Measurements from ENCODE around the gene MASP1. TPM values are rescaled to one million over a fixed set of nuclear protein-coding genes. Genes with fewer than 3 reads are reported as not detected.
A peak's percentile ranks its signal among the peaks of the same experiment; 100 is the strongest.

MASP1 gene
- total RNA-seq, 2 donors from 2014 or later = not detected

DNA sequence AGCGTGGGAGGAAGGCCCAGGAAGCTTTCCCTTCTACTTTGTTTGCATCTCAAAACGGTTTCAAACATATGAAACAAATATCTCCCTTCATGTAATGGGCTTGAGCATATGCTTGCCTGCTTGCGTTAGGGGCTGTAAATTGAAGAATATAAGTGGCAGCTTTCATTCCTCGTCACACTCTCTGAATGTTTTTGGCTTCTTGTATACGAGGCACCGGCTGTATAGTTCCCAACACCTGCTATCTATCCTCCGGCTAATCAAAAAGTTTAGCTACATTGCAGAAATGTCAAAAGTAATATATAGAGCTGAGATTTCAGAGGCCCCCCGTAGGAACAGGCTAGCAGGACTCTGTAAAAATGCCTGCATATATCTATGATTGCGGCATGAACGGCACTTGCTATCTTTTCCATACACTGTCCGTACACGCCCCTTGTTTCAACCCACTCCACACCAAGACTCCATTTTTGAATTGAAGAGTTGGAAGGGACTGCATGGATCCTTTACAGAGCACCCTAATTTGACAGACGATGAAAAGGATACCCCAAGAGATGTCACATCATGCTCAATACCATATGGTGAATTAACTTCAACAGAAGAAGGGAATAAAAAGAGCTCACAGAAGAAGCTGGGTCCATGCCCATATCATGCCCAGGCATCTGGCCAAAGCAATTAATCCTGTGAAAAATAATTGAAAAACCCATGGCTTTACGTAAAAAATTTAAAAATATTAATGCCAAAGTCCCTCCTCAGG is 2.5 kb downstream of the MASP1 start:
- no peak for DNase-seq (ENCODE audit: low spot score)
- Mint-ChIP-seq H3K36me3 (no peaks in the 10 kb centered on the region), H3K4me3 (no peak overlapping the region), H3K4me1 (ENCODE audit: low read depth in 2 of 2) (peaks cover 0 to 3% of the 10 kb centered on the region in 2 donors), H3K9me3 (no peaks in the 10 kb centered on the region), H3K27me3 (peaks cover 45 to 73% of the 10 kb centered on the region in 2 donors), H3K27ac (no peak overlapping the region)
- no peak for ATAC-seq

DNA sequence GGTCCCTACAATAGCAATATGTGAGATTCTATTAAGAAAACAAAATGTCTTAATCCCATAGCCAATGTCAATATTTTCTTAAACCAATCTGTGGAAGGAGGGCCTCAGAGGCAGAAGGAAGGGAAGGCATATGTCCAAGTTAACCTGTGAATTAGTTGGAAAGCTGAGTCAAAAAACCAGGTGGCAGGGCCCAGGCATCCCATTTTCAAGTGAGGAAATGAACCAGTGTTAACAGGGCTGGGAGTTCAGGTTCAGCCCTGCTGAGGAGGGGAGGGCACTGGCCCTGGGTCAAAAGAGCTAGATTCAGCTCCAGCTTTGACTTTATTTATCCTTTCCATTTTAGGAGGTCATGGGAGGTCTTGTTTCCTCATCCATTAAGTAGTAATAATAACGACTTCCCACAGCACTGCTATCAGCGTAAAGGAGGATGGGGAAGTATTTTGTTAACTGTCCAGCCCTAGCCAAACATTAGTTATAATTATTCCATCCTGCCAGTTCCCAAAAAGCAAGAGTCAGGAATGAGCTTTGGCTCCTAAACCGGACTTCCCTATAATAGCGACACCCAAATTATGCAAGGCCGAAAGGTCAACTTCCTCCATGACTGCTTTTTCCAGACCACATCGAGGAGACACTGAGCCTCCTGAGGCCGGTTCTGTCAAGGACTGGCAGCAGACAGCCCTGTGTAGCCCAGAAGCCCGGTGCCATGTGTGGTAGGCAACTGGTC is 3.2 kb downstream of the MASP1 start:
- Mint-ChIP-seq H3K4me1 (ENCODE audit: low read depth in 2 of 2) (peaks cover 0 to 3% of the 10 kb centered on the region in 2 donors), H3K9me3 (no peaks in the 10 kb centered on the region)
- ATAC-seq = no peak

DNA sequence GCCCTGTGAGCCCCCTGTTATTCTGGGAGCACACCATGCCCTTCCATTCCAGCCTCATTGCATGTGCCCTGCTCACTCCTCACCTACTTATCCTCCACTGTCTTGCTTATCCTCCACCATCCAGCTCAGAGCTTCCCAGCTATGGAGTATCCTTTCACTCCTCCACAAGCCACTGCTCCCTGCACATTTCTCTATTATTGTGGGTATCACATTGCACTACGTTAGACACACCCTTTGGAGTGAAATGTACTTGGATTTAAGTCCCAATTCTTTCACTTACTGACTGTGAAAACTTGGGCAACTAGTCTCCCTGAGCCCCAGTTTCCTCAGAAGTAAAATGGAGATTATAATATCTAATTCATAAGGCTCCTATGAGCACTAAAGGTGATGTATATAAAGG is 4.3 kb downstream of the MASP1 start:
- Mint-ChIP-seq H3K27me3 (peaks cover 35 to 65% of the 10 kb centered on the region in 2 donors), H3K27ac (no peak overlapping the region), H3K4me1 (ENCODE audit: low read depth in 2 of 2) (peaks cover 0 to 3% of the 10 kb centered on the region in 2 donors), H3K36me3 (no peaks in the 10 kb centered on the region), H3K9me3 (no peaks in the 10 kb centered on the region), H3K4me3 (no peak overlapping the region)
- DNase-seq (ENCODE audit: low spot score) = no peak
- ATAC-seq = no peak

More for the DNA sequence above, 3.2 kb downstream of the MASP1 start:
- Mint-ChIP-seq H3K27me3 (peaks cover 40 to 70% of the 10 kb centered on the region in 2 donors), H3K4me3 (no peak overlapping the region), H3K36me3 (no peaks in the 10 kb centered on the region), H3K27ac (no peak overlapping the region)
- DNase-seq (ENCODE audit: low spot score) = no peak

DNA sequence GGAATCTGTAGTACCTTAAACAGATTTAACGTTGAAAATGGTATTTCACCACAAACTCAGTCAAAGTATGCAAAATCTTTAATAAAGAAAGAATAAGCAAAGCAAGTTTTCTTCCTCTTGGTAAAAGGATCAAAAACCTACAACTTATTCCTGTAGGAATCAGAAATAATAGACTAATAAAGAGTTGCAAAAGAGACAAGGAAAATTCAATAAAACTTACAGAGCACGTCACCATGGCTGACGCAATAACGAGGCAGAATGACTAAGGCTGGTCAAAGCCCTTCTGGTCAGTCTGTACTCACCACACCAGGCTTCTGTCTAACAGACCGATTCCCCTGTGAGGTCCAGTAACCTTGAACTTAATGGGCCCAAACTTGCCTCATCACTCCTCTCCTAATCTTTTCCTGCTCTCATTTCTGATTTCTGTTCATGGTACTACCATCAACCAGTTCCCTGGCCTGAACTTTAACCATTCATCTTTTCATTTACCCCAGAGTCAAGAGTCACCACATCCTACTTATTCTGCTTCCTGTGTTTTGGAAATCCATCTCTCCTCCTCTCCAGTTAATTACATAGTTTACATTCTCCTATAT is 5.0 kb downstream of the MASP1 start:
- no peak overlapping the region for H3K27ac Mint-ChIP-seq
- no peaks in the 10 kb centered on the region for H3K4me1 Mint-ChIP-seq (ENCODE audit: low read depth in 2 of 2)
- no peaks in the 10 kb centered on the region for H3K9me3 Mint-ChIP-seq
- DNase-seq (ENCODE audit: low spot score) = no peak
- no peak overlapping the region for H3K4me3 Mint-ChIP-seq
- peaks cover 29 to 58% of the 10 kb centered on the region in 2 donors for H3K27me3 Mint-ChIP-seq
- ATAC-seq = no peak
- H3K36me3 Mint-ChIP-seq = no peaks in the 10 kb centered on the region

DNA sequence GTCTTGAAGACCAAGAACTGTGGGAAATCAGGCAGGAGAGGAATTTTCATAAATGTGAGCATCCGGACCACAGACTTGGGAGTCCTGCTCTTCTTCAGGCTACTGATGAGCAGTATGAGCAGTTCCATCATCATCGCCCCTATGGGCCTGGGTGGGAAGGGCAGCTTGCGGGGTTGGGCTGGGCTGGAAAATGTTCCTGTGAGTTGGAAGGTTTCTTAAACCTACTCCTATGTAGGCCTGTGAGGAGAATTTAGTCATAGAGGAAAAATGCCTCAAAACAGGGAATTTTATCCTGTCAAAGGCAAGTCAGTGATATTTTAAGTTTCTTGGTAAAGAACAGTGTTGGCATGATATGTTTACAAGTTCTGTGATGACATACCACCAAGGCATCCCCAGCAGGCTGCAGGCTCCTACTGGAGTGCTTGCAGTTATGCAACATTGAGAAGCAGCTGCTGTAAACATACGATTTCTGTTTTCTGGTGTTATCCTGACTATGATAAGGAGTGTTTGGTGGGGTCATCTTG is 10.3 kb downstream of the MASP1 start:
- Mint-ChIP-seq H3K27ac (no peak overlapping the region), H3K4me1 (ENCODE audit: low read depth in 2 of 2) (no peaks in the 10 kb centered on the region)

DNA sequence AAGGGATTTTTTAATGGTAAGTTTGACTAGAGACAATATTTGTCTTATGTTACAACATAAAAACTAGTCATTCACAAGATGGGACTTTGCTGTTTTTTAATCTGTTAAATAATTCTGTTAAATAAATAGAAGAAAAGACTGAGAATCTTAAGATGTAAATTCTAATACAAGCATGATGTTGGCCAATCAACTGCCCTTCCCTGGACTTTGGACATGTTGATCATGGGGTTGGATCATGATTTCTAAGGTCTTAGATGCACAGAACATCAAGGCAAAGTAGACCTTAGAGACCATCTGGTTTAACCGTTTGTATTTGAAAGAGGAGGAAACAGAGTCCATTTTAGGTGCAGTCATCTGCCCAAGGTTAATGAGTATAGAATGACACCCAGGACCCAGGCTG is 10.9 kb downstream of the MASP1 start:
- H3K4me3 Mint-ChIP-seq = no peak overlapping the region

More for the DNA sequence above, 10.3 kb downstream of the MASP1 start:
- Mint-ChIP-seq H3K27me3 (peaks cover 19 to 45% of the 10 kb centered on the region in 2 donors), H3K9me3 (no peaks in the 10 kb centered on the region), H3K36me3 (no peaks in the 10 kb centered on the region), H3K4me3 (no peak overlapping the region)
- DNase-seq (ENCODE audit: low spot score) (no peak), ATAC-seq (no peak)

DNA sequence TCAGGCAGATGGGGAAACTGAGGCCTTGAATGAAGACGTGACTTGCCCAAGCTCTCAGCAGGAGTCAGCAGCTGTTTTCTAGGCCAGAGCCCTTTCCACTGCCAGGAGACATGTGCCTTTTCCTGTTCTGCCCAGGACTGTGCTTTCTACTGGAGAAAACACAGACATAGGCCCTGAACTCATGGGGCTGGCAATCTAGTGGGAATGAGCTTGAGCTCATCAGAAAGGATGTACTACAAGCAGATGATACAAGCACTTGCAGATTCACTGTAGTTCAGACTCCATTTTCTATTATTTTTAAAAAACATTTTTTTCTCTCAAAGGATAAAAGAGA is 14.4 kb downstream of the MASP1 start:
- Mint-ChIP-seq H3K36me3 (no peaks in the 10 kb centered on the region), H3K4me3 (no peak overlapping the region), H3K27me3 (peaks cover 15 to 30% of the 10 kb centered on the region in 2 donors), H3K9me3 (no peaks in the 10 kb centered on the region), H3K4me1 (ENCODE audit: low read depth in 2 of 2) (no peaks in the 10 kb centered on the region), H3K27ac (no peak overlapping the region)
- peak in 1 of 2 donors; percentile 5 for ATAC-seq
- no peak for DNase-seq (ENCODE audit: low spot score)

More for the DNA sequence above, 10.9 kb downstream of the MASP1 start:
- H3K27ac Mint-ChIP-seq = no peak overlapping the region
- no peak for DNase-seq (ENCODE audit: low spot score)
- H3K9me3 Mint-ChIP-seq = no peaks in the 10 kb centered on the region
- no peak for ATAC-seq
- H3K36me3 Mint-ChIP-seq = no peaks in the 10 kb centered on the region
- peaks cover 18 to 45% of the 10 kb centered on the region in 2 donors for H3K27me3 Mint-ChIP-seq
- no peaks in the 10 kb centered on the region for H3K4me1 Mint-ChIP-seq (ENCODE audit: low read depth in 2 of 2)

DNA sequence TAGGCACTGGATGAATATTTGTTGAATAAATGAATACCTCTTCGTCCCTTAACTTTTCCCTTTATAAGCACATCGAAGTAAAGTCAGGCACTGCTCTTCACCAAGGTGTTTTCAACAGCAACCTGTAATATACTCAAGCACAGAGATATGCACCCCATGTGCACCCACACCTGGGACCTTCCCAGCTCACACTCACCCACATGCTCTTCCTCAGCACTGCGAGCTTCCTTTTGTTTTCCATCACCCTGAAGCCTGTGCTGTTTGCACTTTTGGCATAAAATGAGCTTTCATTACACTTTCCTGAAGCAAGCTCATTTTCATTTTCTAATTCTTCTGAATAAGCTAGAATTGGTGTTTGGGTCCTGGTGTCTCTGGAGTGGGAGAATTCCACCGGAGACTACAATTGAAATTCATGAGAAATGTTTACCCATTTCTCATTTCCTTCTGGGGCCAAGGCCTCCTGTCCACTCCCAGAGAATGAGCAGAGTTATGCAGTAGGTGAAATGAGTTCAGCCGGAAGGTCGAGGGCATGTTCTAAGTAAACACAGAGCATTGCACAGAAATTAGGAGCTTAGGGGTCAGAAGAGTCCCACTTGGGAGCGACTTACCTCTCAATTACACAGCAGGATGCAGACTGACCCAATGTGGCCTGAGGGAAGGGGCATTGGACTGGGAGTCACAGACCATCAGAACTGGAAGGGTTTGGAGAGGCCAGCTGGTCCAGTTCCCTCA is 15.0 kb downstream of the MASP1 start:
- peak in 1 of 2 donors; percentile 8 for ATAC-seq
- no peak for DNase-seq (ENCODE audit: low spot score)
- H3K27me3 Mint-ChIP-seq = peaks cover 18 to 35% of the 10 kb centered on the region in 2 donors

DNA sequence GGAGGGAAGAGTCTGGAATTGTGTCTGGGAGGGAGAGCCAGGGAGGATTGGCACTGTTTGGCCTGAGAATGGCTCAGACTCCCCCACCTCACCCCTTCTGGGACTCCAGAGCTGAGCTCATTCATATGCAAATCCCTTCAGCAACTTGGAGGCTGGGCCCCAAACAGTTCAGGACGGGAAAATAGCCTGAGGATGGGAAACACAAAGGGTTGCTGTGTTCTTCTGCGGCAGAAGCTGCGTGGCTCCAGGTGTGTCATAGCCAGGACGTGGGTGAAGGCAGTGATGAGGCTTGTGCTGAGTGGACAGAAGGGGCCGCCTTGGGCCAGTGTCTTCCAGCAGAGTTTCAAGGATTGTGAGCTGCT is 16.6 kb downstream of the MASP1 start:
- ATAC-seq (no peak), DNase-seq (ENCODE audit: low spot score) (no peak)
- Mint-ChIP-seq H3K4me1 (ENCODE audit: low read depth in 2 of 2) (no peaks in the 10 kb centered on the region), H3K9me3 (no peaks in the 10 kb centered on the region), H3K36me3 (no peaks in the 10 kb centered on the region), H3K27me3 (peaks cover 21 to 40% of the 10 kb centered on the region in 2 donors), H3K27ac (no peak overlapping the region), H3K4me3 (no peak overlapping the region)

More for the DNA sequence above, 15.0 kb downstream of the MASP1 start:
- Mint-ChIP-seq H3K4me1 (ENCODE audit: low read depth in 2 of 2) (no peaks in the 10 kb centered on the region), H3K36me3 (no peaks in the 10 kb centered on the region), H3K27ac (no peak overlapping the region), H3K4me3 (no peak overlapping the region), H3K9me3 (no peaks in the 10 kb centered on the region)

DNA sequence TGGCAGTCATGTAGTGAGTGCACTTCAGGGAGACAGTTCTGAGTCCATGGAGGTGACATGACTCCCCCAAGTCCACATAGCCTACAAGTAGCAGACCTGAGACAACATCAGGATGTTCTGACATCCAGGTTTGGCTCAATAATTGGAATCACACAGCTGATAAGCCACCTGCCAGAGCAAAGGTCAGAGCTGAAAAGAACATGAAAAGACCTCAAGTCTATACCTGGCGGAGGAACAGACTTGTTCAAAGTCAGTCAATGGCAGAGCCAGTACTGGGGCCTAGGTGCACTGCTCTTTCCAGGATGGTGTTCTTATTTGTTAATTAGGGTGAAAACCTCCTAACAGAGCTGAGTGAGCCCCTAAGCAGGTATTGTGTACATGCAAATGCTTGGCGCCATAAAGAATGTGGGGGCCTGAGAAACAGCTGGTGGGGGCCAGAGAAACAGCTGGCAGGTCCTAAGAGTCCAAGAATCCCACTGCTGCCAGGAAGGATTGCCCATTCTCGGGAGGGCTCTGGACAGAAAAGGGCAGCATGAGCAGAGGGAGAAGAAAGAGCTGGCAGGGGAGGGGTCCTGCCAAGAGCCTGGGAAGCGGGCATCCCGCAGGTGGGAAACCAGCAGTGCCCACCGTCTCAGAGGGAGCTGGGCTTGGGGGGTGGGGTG is 17.1 kb downstream of the MASP1 start:
- Mint-ChIP-seq H3K27me3 (peaks cover 21 to 35% of the 10 kb centered on the region in 2 donors), H3K36me3 (no peaks in the 10 kb centered on the region), H3K9me3 (no peaks in the 10 kb centered on the region), H3K27ac (no peak overlapping the region), H3K4me3 (no peak overlapping the region), H3K4me1 (ENCODE audit: low read depth in 2 of 2) (no peaks in the 10 kb centered on the region)
- DNase-seq (ENCODE audit: low spot score) = no peak
- no peak for ATAC-seq

DNA sequence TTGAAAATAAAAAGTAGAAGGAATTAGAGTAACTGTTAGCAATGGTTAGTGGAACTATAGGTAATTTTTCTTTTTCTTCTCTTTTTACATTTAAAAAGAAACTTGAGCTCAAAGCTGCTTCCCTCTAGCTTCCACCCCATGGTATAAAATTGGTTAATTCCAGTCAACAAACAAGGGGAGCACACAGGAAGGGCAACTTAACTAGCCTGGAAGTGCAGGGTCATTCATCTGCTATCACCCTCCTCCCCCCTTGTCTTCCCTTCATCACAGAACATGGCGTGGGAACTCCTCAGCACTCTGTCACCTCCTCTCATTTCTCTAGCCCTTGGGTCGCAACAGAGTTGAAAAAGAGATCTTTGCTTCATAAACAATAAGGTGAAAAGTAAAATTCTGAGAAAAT is 20.0 kb downstream of the MASP1 start:
- H3K4me3 Mint-ChIP-seq = no peak overlapping the region
- H3K9me3 Mint-ChIP-seq = no peaks in the 10 kb centered on the region
- H3K27ac Mint-ChIP-seq = no peak overlapping the region
- DNase-seq (ENCODE audit: low spot score) (no peak), ATAC-seq (no peak)
- H3K36me3 Mint-ChIP-seq = no peaks in the 10 kb centered on the region
- no peaks in the 10 kb centered on the region for H3K4me1 Mint-ChIP-seq (ENCODE audit: low read depth in 2 of 2)
- peaks cover 20 to 30% of the 10 kb centered on the region in 2 donors for H3K27me3 Mint-ChIP-seq

DNA sequence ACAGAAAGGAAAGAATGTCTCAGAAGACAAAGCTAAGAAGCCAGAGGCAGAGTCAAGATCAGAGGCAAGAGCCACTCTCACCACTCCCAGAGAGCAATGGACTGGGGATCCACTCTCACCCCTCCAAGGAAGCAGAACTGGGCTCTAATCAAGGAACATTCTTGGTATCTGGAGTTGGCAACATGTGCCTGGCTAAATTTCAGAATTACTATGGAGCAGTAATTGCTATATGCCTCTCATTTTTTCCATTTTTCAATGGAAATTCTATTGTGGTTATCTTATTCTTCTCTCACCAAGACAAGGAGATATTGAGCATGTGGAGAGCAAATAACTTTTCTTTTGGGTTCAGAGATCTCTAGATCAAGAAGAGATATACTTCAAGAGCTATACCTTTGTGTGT is 22.1 kb downstream of the MASP1 start:
- no peaks in the 10 kb centered on the region for H3K9me3 Mint-ChIP-seq
- H3K27ac Mint-ChIP-seq = no peak overlapping the region
- DNase-seq (ENCODE audit: low spot score) (no peak), ATAC-seq (no peak)
- no peaks in the 10 kb centered on the region for H3K36me3 Mint-ChIP-seq
- H3K27me3 Mint-ChIP-seq = peaks cover 18 to 42% of the 10 kb centered on the region in 2 donors
- H3K4me1 Mint-ChIP-seq (ENCODE audit: low read depth in 2 of 2) = no peaks in the 10 kb centered on the region
- no peak overlapping the region for H3K4me3 Mint-ChIP-seq

DNA sequence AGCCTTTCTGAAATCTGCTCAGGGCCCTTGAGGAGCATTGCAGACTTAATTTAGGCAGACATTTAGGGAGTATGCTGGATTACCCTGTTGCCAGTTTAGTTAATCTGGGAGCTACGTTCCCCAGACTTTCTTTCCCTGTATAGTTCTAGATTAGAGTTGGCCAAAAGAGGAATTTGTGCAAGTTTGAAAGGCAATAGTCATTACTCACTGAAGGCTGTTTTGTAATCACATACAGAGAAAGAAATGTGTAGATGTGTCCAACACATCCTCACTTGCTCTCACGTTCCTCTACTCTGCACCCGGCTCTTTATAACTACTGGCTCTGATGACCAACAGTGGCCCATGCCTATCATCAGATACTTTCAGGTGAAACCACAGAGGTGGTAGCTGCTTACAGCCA is 24.2 kb downstream of the MASP1 start:
- Mint-ChIP-seq H3K27ac (no peak overlapping the region), H3K4me1 (ENCODE audit: low read depth in 2 of 2) (no peaks in the 10 kb centered on the region), H3K9me3 (no peaks in the 10 kb centered on the region), H3K27me3 (peaks cover 24 to 52% of the 10 kb centered on the region in 2 donors), H3K36me3 (no peaks in the 10 kb centered on the region), H3K4me3 (no peak overlapping the region)
- no peak for ATAC-seq
- no peak for DNase-seq (ENCODE audit: low spot score)
